Stimulated activated CD4-positive, alpha-beta T cell treated with anti-CD3 and anti-CD28 coated beads, Interleukin-12 subunit alpha, Interleukin-12 subunit beta, amount 100 ng/mL, for 24 hours (primary cell): ENCODE results near the gene HYOU1.
A peak's percentile ranks its signal among the peaks of the same experiment; 100 is the strongest.
"Not testable (repeated sequence)": the region's sequence is repeated elsewhere in the genome, so short reads cannot be mapped to it uniquely, and the experiment has no call there.

Experiments
- DNase-seq, 2 experiments: peaks; one replicate each; pipeline ENCODE4 v3.0.0-alpha.2; 2020; ENCODE audit warnings: low read depth in 2 of 2

Gene HYOU1

GRCh38 chr11:119057000-119057769 is at the start of gene HYOU1:
Gene HYOU1 (minus strand): TSS chr11:119057205. CDS start chr11:119056160, 1,045 bp downstream.
- peak; percentile 96 to 99 for DNase-seq

- DNase-seq, result no peak
Measured at GRCh38 chr11:119103793-119104192, 46.8 kb upstream of the HYOU1 start.

- not testable (repeated sequence) for DNase-seq
Measured at GRCh38 chr11:119103161-119103664, 46.2 kb upstream of the HYOU1 start.

- DNase-seq, result peak; percentile 73 to 82
Measured at GRCh38 chr11:119101759-119102423, 44.9 kb upstream of the HYOU1 start, which contains the start of gene DPAGT1. Gene DPAGT1 (minus strand): TSS chr11:119101853. CDS start chr11:119101655, 198 bp downstream.

GRCh38 chr11:119100994-119101758 is 44.2 kb upstream of the HYOU1 start:
- DNase-seq, result peak in 1 of 2 experiments; percentile 25

- DNase-seq, result no peak
Measured at GRCh38 chr11:119100246-119100970, 43.4 kb upstream of the HYOU1 start.

GRCh38 chr11:119099711-119100110 is 42.7 kb upstream of the HYOU1 start:
- no peak for DNase-seq

GRCh38 chr11:119095066-119095880 is 38.3 kb upstream of the HYOU1 start:
- peak; percentile 98 to 99 for DNase-seq

- DNase-seq, result peak in 1 of 2 experiments; percentile 26
Measured at GRCh38 chr11:119094816-119095065, 37.7 kb upstream of the HYOU1 start.

GRCh38 chr11:119093942-119094815 is 37.2 kb upstream of the HYOU1 start:
- DNase-seq, result peak; percentile 28 to 29

GRCh38 chr11:119092880-119093842 is 36.2 kb upstream of the HYOU1 start:
- DNase-seq, result peak in 1 of 2 experiments; percentile 10

- DNase-seq, result peak in 1 of 2 experiments; percentile 11
Measured at GRCh38 chr11:119091966-119092879, 35.2 kb upstream of the HYOU1 start.

- DNase-seq, result no peak
Measured at GRCh38 chr11:119091178-119091577, 34.2 kb upstream of the HYOU1 start.

- no peak for DNase-seq
Measured at GRCh38 chr11:119089319-119089718, 32.3 kb upstream of the HYOU1 start.

- no peak for DNase-seq
Measured at GRCh38 chr11:119088406-119088805, 31.4 kb upstream of the HYOU1 start.

- DNase-seq, result no peak
Measured at GRCh38 chr11:119087747-119088241, 30.8 kb upstream of the HYOU1 start.

- DNase-seq, result no peak
Measured at GRCh38 chr11:119087123-119087522, 30.1 kb upstream of the HYOU1 start.
